Measurements from ENCODE around the gene TEX13A.
"Not testable (repeated sequence)": the region's sequence is repeated elsewhere in the genome, so short reads cannot be mapped to it uniquely, and the experiment has no call there.

TEX13A gene, protein sequence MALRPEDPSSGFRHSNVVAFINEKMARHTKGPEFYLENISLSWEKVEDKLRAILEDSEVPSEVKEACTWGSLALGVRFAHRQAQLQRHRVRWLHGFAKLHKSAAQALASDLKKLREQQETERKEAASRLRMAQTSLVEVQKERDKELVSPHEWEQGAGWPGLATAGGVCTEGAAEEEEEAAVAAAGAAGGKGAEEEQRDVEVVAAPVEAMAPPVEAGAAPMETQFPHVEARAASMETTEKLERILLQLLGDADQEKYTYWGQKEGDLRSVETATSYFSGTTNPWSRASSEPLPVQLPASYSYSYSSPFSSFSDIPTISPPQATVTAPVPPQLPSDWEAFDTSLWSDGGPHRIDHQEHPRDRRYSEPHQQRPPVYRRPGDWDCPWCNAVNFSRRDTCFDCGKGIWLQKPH

DNA sequence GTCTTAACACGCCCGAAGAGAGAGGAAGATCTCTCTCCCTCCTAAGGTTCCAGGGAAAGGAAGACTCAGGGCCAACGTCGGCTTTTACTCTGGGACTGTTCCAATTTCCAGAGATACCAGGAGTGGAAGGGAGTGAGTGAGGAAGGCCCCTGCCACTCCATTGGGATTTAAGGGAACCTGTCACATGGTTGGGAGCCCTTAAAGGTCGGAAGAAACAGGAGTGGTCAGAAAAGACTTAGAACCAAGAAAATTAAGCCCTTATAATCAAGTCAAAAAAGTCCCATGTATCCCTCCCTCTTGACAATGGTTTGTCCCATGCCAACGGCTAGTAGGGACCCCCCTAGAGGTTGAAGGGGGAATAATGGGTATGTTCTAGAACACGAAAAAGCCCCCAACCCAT lies at the start of gene TEX13A:
TEX13A (minus strand) TSS at position 59 of the 400 bp plus-strand sequence. CDS start 297 bp downstream, outside the sequence.
- Mint-ChIP-seq H3K36me3 (ENCODE audit: low read depth) (no peaks in the 10 kb centered on the region), H3K9me3 (peaks cover 3% of the 10 kb centered on the region), H3K4me3 (no peak within 1 kb of the TSS), H3K27me3 (no peaks in the 10 kb centered on the region), H3K4me1 (no peaks in the 10 kb centered on the region), H3K27ac (no peak within 1 kb of the TSS)
- ATAC-seq (no peak), DNase-seq (no peak)

DNA sequence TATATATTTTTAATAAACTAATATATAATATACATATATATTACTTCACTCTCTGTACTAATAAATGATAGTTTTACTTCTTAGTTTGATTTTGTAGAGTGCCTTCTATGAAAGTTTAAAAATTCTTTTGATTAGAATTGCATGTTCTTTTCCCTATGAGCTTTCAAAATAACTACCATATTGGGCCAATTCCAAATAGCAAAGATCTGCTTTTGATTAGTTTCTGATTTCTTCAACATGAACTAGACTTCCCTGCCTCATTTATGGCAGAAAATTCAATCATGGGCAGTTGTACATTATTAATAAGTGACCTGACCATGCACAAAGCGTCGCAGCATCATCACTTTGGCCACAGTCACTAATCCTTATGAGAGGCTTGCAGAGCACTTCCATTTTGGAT lies 48.9 kb upstream of the TEX13A start:
- H3K36me3 Mint-ChIP-seq (ENCODE audit: low read depth) = no peaks in the 10 kb centered on the region
- no peak overlapping the region for H3K27ac Mint-ChIP-seq
- H3K27me3 Mint-ChIP-seq = no peaks in the 10 kb centered on the region
- no peak for ATAC-seq
- no peaks in the 10 kb centered on the region for H3K9me3 Mint-ChIP-seq
- DNase-seq = no peak
- no peaks in the 10 kb centered on the region for H3K4me1 Mint-ChIP-seq
- no peak overlapping the region for H3K4me3 Mint-ChIP-seq

DNA sequence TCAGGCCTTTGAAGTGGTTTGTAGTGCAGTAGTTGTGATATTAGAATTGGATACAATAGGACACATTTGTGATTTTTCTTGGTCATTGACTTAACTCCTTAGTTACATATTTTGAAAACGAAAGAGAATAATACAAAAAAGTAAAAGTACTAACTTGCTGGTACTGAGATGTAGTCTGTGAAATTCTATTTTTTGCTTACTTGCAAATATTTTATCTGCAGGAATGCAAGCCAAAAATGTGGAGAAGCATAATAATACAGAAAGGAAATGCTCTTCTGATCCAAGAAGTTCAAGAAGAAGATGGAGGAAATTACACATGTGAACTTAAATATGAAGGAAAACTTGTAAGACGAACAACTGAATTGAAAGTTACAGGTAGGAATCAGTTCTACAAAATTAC lies 46.7 kb upstream of the TEX13A start:
- H3K27me3 Mint-ChIP-seq = no peaks in the 10 kb centered on the region
- DNase-seq = no peak

DNA sequence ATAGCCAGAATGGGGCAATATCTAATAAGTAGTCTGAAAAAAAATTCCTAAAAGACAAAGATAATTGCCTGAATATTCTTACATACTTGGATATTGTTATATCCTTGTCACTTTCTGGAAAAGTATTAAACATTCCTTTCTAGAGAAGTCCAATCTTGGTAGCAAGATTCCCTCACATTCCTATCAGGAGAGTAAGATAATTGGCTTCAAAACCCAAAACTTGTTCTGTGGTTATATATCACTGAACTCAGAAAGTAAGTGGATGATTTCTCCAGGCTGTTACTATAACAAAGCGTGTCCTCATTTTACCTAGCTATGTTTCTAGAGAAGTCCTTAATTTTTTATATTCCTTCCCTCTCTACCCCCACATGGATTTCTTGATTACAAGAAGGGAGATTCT lies 46.0 kb upstream of the TEX13A start:
- Mint-ChIP-seq H3K27me3 (no peaks in the 10 kb centered on the region), H3K27ac (no peak overlapping the region), H3K4me1 (no peaks in the 10 kb centered on the region), H3K9me3 (no peaks in the 10 kb centered on the region), H3K4me3 (no peak overlapping the region), H3K36me3 (ENCODE audit: low read depth) (no peaks in the 10 kb centered on the region)
- DNase-seq (no peak), ATAC-seq (no peak)

More for the DNA sequence above, 46.7 kb upstream of the TEX13A start:
- H3K9me3 Mint-ChIP-seq = no peaks in the 10 kb centered on the region
- ATAC-seq = no peak
- no peak overlapping the region for H3K27ac Mint-ChIP-seq
- H3K4me1 Mint-ChIP-seq = no peaks in the 10 kb centered on the region
- no peak overlapping the region for H3K4me3 Mint-ChIP-seq
- H3K36me3 Mint-ChIP-seq (ENCODE audit: low read depth) = no peaks in the 10 kb centered on the region

DNA sequence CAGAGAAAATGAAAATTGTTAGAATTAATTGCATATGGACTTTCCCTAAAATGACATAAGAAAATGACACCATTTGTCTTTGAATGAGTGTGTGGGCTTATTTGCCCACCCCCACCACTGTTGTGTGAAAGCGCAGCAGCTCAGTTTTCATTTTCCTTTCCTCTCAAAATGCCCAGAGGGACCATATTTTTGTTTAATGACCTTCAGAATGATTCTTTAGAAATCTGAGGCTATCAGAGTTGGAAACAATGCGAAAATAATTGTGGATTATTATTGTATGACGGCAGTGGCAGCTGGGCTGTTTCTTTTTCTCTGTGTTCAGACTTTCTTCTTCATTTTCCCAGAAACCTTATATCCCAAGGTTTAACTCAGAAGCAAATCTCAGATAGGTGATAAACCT lies 44.6 kb upstream of the TEX13A start:
- no peaks in the 10 kb centered on the region for H3K9me3 Mint-ChIP-seq
- H3K27ac Mint-ChIP-seq = no peak overlapping the region
- H3K4me1 Mint-ChIP-seq = no peaks in the 10 kb centered on the region

DNA sequence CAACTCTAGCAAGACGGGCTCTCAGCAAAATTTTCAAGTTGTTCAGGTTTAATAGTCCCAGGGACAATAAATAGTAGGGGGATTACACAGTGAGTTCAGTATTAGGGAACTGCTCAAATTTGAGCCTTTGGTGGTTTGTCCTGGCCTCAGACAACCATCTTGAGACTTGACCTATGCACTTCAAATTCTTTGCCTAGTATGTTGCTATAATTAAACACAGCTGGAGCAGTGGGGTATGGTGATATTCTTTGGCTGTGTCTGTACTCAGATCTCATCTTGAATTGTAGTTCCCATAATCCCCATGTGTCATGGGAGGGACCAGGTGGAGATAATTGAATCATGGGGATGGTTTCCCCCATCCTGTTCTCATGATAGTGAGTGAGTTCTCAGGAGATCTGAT lies 43.3 kb upstream of the TEX13A start:
- no peaks in the 10 kb centered on the region for H3K36me3 Mint-ChIP-seq (ENCODE audit: low read depth)
- no peaks in the 10 kb centered on the region for H3K9me3 Mint-ChIP-seq
- DNase-seq (no peak), ATAC-seq (no peak)
- no peak overlapping the region for H3K4me3 Mint-ChIP-seq
- H3K27me3 Mint-ChIP-seq = no peaks in the 10 kb centered on the region
- no peak overlapping the region for H3K27ac Mint-ChIP-seq
- no peaks in the 10 kb centered on the region for H3K4me1 Mint-ChIP-seq

More for the DNA sequence above, 44.6 kb upstream of the TEX13A start:
- no peaks in the 10 kb centered on the region for H3K36me3 Mint-ChIP-seq (ENCODE audit: low read depth)
- H3K4me3 Mint-ChIP-seq = no peak overlapping the region
- DNase-seq = no peak
- ATAC-seq = no peak
- H3K27me3 Mint-ChIP-seq = no peaks in the 10 kb centered on the region

DNA sequence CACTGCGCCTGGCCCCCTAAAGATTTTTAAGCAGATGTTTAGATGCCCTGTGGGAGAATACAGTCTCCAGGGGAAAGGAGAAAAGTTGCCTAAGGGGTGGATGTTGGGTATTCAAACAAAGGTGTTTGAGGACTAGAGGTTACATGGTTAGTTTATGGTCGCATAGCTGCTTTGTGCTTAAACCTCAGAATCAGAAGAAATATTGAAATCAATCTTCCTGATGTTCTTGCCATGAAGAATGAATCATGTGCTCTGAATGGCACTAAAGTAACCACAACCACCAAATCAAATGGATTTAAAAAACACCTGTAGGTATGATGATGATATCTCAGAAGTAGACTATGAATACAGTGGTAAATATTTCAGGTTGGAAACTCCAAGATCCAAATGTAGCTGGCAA lies 42.7 kb upstream of the TEX13A start:
- Mint-ChIP-seq H3K4me1 (no peaks in the 10 kb centered on the region), H3K27ac (no peak overlapping the region), H3K36me3 (ENCODE audit: low read depth) (no peaks in the 10 kb centered on the region), H3K27me3 (no peaks in the 10 kb centered on the region), H3K9me3 (peaks cover 2% of the 10 kb centered on the region), H3K4me3 (no peak overlapping the region)
- ATAC-seq (no peak), DNase-seq (no peak)

DNA sequence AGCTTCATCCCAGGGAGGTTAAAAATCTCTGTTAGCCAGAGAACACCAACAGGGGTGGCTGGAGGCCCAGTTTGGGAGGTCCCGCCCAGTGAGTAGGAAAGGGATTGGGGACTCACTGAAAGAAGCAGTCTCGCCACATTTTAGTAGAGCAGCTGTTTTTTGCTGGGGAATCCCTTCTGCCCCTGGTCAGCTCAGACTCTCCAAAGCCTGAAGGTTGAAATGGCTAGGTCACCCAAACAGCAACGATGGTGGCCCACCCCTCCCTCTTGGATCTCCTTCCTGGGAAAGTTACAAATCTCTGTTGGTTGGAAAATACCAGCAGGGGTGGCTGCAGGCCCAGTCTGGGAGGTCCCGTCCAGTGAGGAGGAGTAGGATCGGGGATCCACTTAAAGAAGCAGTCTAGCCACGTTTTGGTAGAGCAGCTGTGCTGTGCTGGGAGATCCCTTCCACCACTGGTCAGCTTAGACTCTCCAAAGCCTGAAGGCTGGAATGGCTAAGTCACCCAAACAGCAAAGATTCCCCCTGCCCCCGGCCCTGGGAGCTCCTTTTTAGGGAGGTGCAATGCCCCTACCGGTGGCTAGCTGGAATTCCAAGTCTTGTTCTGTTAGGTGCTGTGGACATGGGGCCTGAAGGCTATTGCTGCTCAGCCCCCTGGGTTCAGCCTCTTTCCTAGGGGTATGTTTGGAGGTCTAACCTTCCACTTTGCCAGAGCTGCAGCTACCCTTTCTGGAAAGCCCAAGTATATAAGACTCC lies 40.0 kb upstream of the TEX13A start:
- Mint-ChIP-seq H3K4me3 (no peak overlapping the region), H3K4me1 (no peaks in the 10 kb centered on the region)

DNA sequence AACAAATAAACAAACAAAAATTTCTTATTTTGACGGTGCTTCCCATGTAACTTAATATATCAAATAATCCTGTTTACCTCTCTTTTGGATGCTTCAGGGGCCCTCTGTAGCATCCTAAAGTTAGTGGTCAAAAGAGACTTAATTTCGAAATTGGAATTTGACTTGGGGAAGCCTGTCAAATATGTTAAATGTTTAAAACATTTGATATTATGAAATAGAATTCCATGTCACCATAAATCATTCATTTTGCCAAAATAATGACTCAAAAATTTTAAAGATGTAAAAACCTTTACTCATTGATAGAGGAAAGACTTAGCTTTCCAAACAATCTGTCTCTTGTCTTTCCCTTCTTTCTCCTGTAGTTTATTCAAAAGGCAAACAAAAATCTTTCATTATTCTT lies 20.6 kb upstream of the TEX13A start:
- no peaks in the 10 kb centered on the region for H3K9me3 Mint-ChIP-seq
- DNase-seq (no peak), ATAC-seq (no peak)
- H3K4me3 Mint-ChIP-seq = no peak overlapping the region
- H3K36me3 Mint-ChIP-seq (ENCODE audit: low read depth) = no peaks in the 10 kb centered on the region
- no peak overlapping the region for H3K27ac Mint-ChIP-seq
- H3K27me3 Mint-ChIP-seq = no peaks in the 10 kb centered on the region
- no peaks in the 10 kb centered on the region for H3K4me1 Mint-ChIP-seq

More for the DNA sequence above, 40.0 kb upstream of the TEX13A start:
- peaks cover 8% of the 10 kb centered on the region for H3K9me3 Mint-ChIP-seq
- H3K27me3 Mint-ChIP-seq = no peaks in the 10 kb centered on the region
- DNase-seq = no peak
- H3K36me3 Mint-ChIP-seq (ENCODE audit: low read depth) = no peaks in the 10 kb centered on the region
- no peak overlapping the region for H3K27ac Mint-ChIP-seq
- ATAC-seq = no peak

DNA sequence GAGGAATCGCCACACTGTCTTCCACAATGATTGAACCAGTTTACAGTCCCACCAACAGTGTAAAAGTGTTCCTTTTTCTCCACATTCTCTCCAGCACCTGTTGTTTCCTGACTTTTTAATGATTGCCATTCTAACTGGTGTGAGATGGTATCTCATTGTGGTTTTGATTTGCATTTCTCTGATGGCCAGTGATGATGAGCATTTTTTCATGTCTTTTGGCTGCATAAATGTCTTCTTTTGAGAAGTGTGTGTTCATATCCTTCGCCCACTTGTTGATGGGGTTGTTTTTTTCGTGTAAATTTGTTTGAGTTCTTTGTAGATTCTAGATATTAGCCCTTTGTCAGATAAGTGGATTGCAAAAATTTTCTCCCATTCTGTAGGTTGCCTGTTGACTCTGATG lies 16.9 kb upstream of the TEX13A start:
- not testable (repeated sequence) for H3K27me3 Mint-ChIP-seq; H3K27ac Mint-ChIP-seq; ATAC-seq; H3K36me3 Mint-ChIP-seq (ENCODE audit: low read depth); H3K9me3 Mint-ChIP-seq; DNase-seq; H3K4me3 Mint-ChIP-seq; H3K4me1 Mint-ChIP-seq

DNA sequence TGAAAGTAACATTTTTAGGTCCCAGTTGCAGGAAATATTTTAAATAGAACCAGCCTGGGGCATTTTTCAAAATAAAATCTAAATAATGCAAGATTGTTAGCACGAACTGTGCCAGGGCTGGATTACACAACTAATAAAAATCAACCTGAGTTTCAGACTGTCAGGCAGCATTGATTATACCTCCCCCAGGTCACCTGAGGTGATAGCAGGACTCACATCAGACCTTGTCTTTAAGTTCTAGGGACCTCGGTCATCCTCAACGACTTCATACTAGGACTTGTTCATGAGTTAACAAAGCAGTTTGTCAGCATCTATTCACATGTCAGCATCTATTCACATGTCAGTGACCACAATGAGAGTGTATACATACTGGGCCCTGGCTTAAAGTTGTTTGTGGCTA lies 8.7 kb upstream of the TEX13A start:
- DNase-seq (no peak), ATAC-seq (no peak)
- Mint-ChIP-seq H3K27me3 (no peaks in the 10 kb centered on the region), H3K36me3 (ENCODE audit: low read depth) (no peaks in the 10 kb centered on the region), H3K27ac (no peak overlapping the region), H3K9me3 (no peaks in the 10 kb centered on the region), H3K4me3 (no peak overlapping the region), H3K4me1 (no peaks in the 10 kb centered on the region)

DNA sequence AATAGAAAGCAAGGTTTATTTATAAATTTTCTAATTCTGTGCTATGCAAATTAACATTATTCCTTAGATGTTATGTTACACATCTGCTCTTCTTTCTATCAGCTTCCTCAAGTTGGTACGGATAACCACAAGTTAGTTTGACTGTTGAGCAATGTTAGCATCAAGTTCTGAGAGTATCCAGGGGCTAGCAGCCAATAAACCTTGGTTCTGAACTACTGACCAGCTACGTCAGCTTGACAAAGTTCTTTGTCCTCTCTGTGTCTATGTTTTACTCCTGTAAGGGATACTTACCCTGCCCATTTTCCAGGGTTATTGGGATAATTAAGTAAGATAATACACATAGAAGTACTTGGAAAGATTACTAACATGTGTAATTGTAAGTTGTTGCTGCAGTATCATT lies 8.1 kb upstream of the TEX13A start:
- Mint-ChIP-seq H3K27me3 (no peaks in the 10 kb centered on the region), H3K9me3 (no peaks in the 10 kb centered on the region), H3K27ac (no peak overlapping the region), H3K36me3 (ENCODE audit: low read depth) (no peaks in the 10 kb centered on the region), H3K4me1 (no peaks in the 10 kb centered on the region), H3K4me3 (no peak overlapping the region)
- ATAC-seq (no peak), DNase-seq (no peak)

DNA sequence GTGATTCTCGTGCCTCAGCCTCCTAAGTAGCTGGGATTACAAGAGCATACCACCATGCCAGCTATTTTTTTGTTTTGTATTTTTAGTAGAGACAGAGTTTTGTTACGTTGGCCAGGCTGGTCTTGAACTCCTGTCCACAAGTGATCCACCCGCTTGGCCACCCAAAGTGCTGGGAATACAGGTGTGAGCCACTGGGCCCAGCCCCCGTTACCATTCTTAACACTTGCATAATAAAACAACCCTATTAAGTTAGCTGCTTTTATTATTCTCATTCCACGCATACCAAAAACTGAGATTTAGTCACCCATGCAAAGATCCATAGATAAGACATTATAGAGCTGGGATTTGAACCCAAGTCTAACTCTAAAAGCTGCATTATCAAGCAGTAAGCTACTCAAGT lies 6.0 kb upstream of the TEX13A start:
- H3K4me3 Mint-ChIP-seq = no peak overlapping the region
- no peak for ATAC-seq
- H3K36me3 Mint-ChIP-seq (ENCODE audit: low read depth) = no peaks in the 10 kb centered on the region
- no peak overlapping the region for H3K27ac Mint-ChIP-seq
- no peak for DNase-seq
- no peaks in the 10 kb centered on the region for H3K27me3 Mint-ChIP-seq
- no peaks in the 10 kb centered on the region for H3K4me1 Mint-ChIP-seq
- no peaks in the 10 kb centered on the region for H3K9me3 Mint-ChIP-seq

DNA sequence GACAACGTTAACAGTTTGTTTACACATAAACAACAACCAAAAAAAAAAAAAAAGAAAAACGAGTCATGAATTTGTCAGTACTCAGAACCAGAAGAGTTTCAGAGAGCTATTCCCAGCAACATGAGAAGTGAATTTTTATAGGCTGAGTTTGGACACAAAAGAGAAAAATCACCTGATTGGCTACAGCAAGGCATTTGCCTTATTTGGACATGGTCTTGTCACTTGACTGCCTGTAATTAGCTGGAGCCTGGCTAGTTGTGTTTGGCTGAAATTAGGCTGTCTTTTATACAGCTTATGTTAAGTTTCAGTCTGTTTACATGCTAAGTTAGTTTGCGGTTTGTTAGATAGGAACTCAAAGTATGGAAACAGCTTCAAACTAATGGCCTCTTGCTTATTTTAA lies 880 bp upstream of the TEX13A start:
- ATAC-seq = no peak
- Mint-ChIP-seq H3K4me3 (no peak overlapping the region), H3K36me3 (ENCODE audit: low read depth) (no peaks in the 10 kb centered on the region), H3K4me1 (no peaks in the 10 kb centered on the region), H3K27me3 (no peaks in the 10 kb centered on the region), H3K9me3 (no peaks in the 10 kb centered on the region), H3K27ac (no peak overlapping the region)
- no peak for DNase-seq

All from activated naive CD8-positive, alpha-beta T cell treated with anti-CD3 and anti-CD28 coated beads, Interleukin-2, amount 50 U/mL, for 24 hours (primary cell).